B cell (primary cell): ENCODE measurements around the gene TNFRSF13B. TPM values are rescaled to one million over a fixed set of nuclear protein-coding genes. Genes with fewer than 3 reads are reported as not detected.

Experiments
- ATAC-seq: fragments of 200-7000 bp; cut with Tn5 transposase; one replicate; pipeline ENCODE4 v1.10.0; 2021; ENCODE audit warnings: low read depth, mild to moderate bottlenecking, moderate number of reproducible peaks, moderate library complexity
- CTCF ChIA-PET: fragments of 350-600 bp; sonication (Branson Sonifier 250); formaldehyde crosslinking; loops from one replicate; lab custom pipeline; 2021; ENCODE audit warnings: antibody characterized with exemption, inconsistent platforms; lab: Charles Lee
- POLR2A ChIA-PET: fragments of 350-600 bp; sonication (Branson Sonifier 250); formaldehyde crosslinking; loops from one replicate; lab custom pipeline; 2021; ENCODE audit warnings: antibody characterized with exemption; lab: Charles Lee
- DNase-seq: peaks from one replicate; pipeline ENCODE4 v3.0.0; 2013
- H2AFZ ChIP-seq: 2 replicates; pipeline ENCODE4 v1.6.1; 2012; ENCODE audit warnings: mild to moderate bottlenecking, low read depth, low read length; ENCODE audit not compliant: insufficient read depth, poor library complexity, severe bottlenecking
- H3K27ac ChIP-seq, 2 donors: 1 replicate in 1 of 2; 2 replicates in 1 of 2; pipeline ENCODE4 v1.5.1; 2012 to 2013; ENCODE audit warnings: low read length in 2 of 2, mild to moderate bottlenecking in 2 of 2, moderate library complexity in 1 of 2
- H3K27me3 ChIP-seq, 4 experiments: fragments of 200-600 bp in 1 of 4; sonication (generic) in 1 of 4; replicated peaks in 1 of 4; 1 replicate in 2 of 4; 2 replicates in 2 of 4; pipeline versions ENCODE4 v1.6.1 to v1.7.0; 2013 to 2016; ENCODE audit warnings: low read length in 3 of 4, mild to moderate bottlenecking in 2 of 4, mixed read lengths in 1 of 4, moderate library complexity in 1 of 4; ENCODE audit not compliant: insufficient read depth in 4 of 4, control insufficient read depth in 3 of 4; ENCODE audit errors: control extremely low read depth in 1 of 4
- H3K36me3 ChIP-seq, 2 experiments: replicated peaks in 1 of 2; 1 replicate in 1 of 2; 2 replicates in 1 of 2; pipeline versions ENCODE4 v1.6.1 to v1.7.1; 2013; ENCODE audit warnings: low read length in 1 of 2; ENCODE audit not compliant: insufficient read depth in 2 of 2, control insufficient read depth in 1 of 2; ENCODE audit errors: control extremely low read depth in 1 of 2, extremely low read depth in 1 of 2
- H3K4me1 ChIP-seq, 2 donors: fragments of 200-600 bp in 1 of 2; sonication (generic) in 1 of 2; 1 replicate in 1 of 2; 2 replicates in 1 of 2; pipeline versions ENCODE4 v1.5.1 to v1.6.1; 2013 to 2017; ENCODE audit warnings: low read length in 2 of 2; ENCODE audit not compliant: control insufficient read depth in 2 of 2, insufficient read depth in 2 of 2
- H3K4me2 ChIP-seq: replicated peaks from 2 replicates; pipeline ENCODE3; 2012; ENCODE audit warnings: mild to moderate bottlenecking, low read depth, low read length; ENCODE audit not compliant: poor library complexity, severe bottlenecking
- H3K4me3 ChIP-seq, 5 experiments: fragments of 200-600 bp in 1 of 5; sonication (generic) in 1 of 5; 1 replicate in 3 of 5; 2 replicates in 2 of 5; pipeline versions ENCODE4 v1.5.1 to v1.7.0; 2011 to 2016; ENCODE audit warnings: low read length in 4 of 5, mild to moderate bottlenecking in 4 of 5, low read depth in 2 of 5, control low read depth in 1 of 5, moderate library complexity in 1 of 5; ENCODE audit not compliant: insufficient read depth in 1 of 5; ENCODE audit errors: control extremely low read depth in 1 of 5, extremely low read depth in 1 of 5
- H3K79me2 ChIP-seq: fragments of 200-600 bp; sonication (generic); one replicate; pipeline ENCODE4 v1.6.0; 2016; ENCODE audit warnings: low read length; ENCODE audit not compliant: control insufficient read depth, insufficient read depth
- H3K9ac ChIP-seq: fragments of 200-600 bp; sonication (generic); 2 replicates; pipeline ENCODE4 v1.6.1; 2017; ENCODE audit warnings: mild to moderate bottlenecking, low read length, moderate library complexity
- H3K9me3 ChIP-seq, 3 donors: one replicate each; pipeline versions ENCODE4 v1.6.1 to v1.7.1; 2013; ENCODE audit warnings: low read length in 2 of 3; ENCODE audit not compliant: control insufficient read depth in 2 of 3, insufficient read depth in 1 of 3; ENCODE audit errors: control extremely low read depth in 1 of 3
- H4K20me1 ChIP-seq: 2 replicates; pipeline ENCODE4 v1.6.0; 2012; ENCODE audit warnings: mild to moderate bottlenecking, low read length; ENCODE audit not compliant: insufficient read depth, control insufficient read depth, poor library complexity, severe bottlenecking
- H3K27ac Mint-ChIP-seq: one replicate; pipeline ENCODE4 v1.8.0; 2021; ENCODE audit warnings: mixed read lengths
- H3K27me3 Mint-ChIP-seq: one replicate; pipeline ENCODE4 v1.8.0; 2021; ENCODE audit warnings: mixed read lengths
- H3K4me1 Mint-ChIP-seq: one replicate; pipeline ENCODE4 v1.8.0; 2021; ENCODE audit warnings: mixed read lengths
- H3K4me3 Mint-ChIP-seq: one replicate; pipeline ENCODE4 v1.8.0; 2021; ENCODE audit warnings: mixed read lengths
- H3K9me3 Mint-ChIP-seq: one replicate; pipeline ENCODE4 v1.8.0; 2022; ENCODE audit warnings: mixed read lengths; ENCODE audit not compliant: insufficient read depth
- EZH2 ChIP-seq: IDR thresholded peaks from 2 replicates; pipeline ENCODE4 v1.6.1; 2012; ENCODE audit warnings: borderline replicate concordance, low read depth, mild to moderate bottlenecking, moderate library complexity, low read length; ENCODE audit not compliant: insufficient read depth, poor library complexity, severe bottlenecking
- WGBS: methylation state at CpG from one replicate; pipeline ENCODE4 v1.1.5; 2013; ENCODE audit warnings: missing lambda C conversion rate; ENCODE audit not compliant: insufficient coverage; 5-methylcytosine and 5-hydroxymethylcytosine counted together
- intact Hi-C: fragments of 100-400 bp; cut with micrococcal nuclease; formaldehyde crosslinking; loops from one replicate; pipeline ENCODE4 v1.10.0; 2022
- polyA plus RNA-seq: library from polyadenylated mRNA; depleted of rRNA; stranded (reverse); fragments of >200 nt; gene quantifications from 2 replicates; pipeline ENCODE4 v1.2.3, GENCODE V29; 2012
- total RNA-seq, 2 donors: library from RNA; stranded (reverse); fragments of 120-200 nt in 1 of 2; gene quantifications; 1 replicate in 1 of 2; 2 replicates in 1 of 2; pipeline versions ENCODE4 v1.2.3 to v1.2.4, GENCODE V29; 2013 to 2022
- TF ChIP-seq, protein P1 (sequence below): fragments of 200-600 bp; IDR thresholded peaks from one replicate; pipeline ENCODE4 v1.8.0; 2022; ENCODE audit warnings: antibody characterized with exemption, mild to moderate bottlenecking

Gene TNFRSF13B
- total and polyA plus RNA-seq, 2 donors (not counting 1 experiment from before 2014, with no cell fraction given): 74.5 to 219 TPM

DNA sequence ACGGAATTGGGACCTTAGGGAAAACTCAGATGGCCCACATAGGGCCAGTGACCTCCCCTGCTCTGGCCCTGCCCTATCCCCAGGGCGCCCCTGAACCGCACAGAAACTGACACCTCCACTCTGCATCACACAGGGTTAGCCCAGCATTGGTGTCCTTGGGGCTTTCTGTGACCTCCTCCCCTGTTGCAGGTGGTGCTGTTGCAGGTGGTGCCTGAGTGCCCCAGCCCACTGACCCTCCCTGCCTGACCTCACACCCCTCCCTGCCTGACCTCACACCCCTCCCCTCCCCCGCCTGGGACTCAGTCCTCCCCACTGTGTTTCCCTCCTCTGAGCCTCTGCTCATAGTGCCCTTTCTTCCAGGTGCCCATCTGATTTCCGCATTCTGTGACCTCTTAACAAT is 21.4 kb downstream of the TNFRSF13B start:
- TF ChIP-seq, protein P1, sequence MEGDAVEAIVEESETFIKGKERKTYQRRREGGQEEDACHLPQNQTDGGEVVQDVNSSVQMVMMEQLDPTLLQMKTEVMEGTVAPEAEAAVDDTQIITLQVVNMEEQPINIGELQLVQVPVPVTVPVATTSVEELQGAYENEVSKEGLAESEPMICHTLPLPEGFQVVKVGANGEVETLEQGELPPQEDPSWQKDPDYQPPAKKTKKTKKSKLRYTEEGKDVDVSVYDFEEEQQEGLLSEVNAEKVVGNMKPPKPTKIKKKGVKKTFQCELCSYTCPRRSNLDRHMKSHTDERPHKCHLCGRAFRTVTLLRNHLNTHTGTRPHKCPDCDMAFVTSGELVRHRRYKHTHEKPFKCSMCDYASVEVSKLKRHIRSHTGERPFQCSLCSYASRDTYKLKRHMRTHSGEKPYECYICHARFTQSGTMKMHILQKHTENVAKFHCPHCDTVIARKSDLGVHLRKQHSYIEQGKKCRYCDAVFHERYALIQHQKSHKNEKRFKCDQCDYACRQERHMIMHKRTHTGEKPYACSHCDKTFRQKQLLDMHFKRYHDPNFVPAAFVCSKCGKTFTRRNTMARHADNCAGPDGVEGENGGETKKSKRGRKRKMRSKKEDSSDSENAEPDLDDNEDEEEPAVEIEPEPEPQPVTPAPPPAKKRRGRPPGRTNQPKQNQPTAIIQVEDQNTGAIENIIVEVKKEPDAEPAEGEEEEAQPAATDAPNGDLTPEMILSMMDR: no peak
- TF ChIP-seq EZH2: no peak
- POLR2A ChIA-PET: no interaction called here

DNA sequence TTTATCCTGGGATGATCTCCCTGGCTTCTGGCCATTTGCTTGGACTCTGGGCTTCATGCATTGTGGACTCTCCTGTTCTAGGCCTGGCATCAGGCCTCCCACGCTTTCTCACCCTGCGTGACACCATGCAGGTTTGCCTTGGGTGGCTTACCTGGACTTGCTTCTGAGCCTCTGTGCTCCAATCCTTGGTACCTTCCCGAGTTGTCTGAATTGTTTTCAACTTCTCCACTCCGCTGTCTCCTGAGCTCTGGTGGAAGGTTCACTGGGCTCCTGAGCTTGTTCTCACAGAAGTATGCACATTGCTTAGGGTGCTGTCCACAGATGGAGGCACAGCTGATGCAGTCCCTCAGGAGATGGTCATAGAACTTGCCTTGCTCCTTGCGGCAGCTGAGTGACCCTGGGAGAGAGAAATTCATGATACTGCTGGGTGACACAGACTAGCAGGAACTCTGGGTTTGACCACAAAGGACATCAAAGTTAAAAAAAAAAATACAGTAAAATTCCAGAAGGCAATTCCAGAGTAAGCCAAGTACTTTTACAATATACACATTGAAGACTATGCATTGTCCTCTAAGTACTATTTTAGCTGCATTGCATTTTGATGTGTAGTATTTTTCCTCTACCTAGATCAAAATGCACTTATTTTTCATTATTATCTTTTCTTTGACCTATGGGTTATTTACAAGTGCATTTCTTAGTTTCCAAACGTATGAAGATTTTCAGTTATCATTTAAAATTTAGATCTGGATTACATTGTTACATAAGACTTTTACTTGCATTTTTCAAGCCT is 23.1 kb downstream of the TNFRSF13B start:
- no peaks in the 10 kb centered on the region for H3K27me3 Mint-ChIP-seq
- Histone ChIP-seq H3K79me2 (peaks cover 67% of the 10 kb centered on the region), H3K9me3 (peaks cover 2 to 16% (median 8%) of the 10 kb centered on the region in 3 donors), H3K4me3 (no peak overlapping the region), H3K27ac (no peak overlapping the region), H3K27me3 (no peaks in the 10 kb centered on the region), H2AFZ (no peak overlapping the region), H3K36me3 (peaks cover 0 to 75% of the 10 kb centered on the region in 2 experiments), H3K4me1 (peaks cover 23 to 55% of the 10 kb centered on the region in 2 donors), H3K4me2 (no peak overlapping the region), H4K20me1 (peaks cover 5% of the 10 kb centered on the region), H3K9ac (no peak overlapping the region)
- H3K27ac Mint-ChIP-seq: peak overlapping the region; percentile 43
- intact Hi-C loops: no loop called here
- 96% methylated on average over 5 of the region's 6 CpGs for WGBS
- TF ChIP-seq EZH2: no peak
- TF ChIP-seq, protein P1: no peak
- POLR2A ChIA-PET: no interaction called here
- H3K4me3 Mint-ChIP-seq: peak overlapping the region; percentile 11
- DNase-seq (no peak), ATAC-seq (no peak)
- CTCF ChIA-PET: interaction anchor here (1.3 kb wide), 1 partner anchor 43 kb away, joined by 5 read pairs; no protein-coding TSS in a partner anchor
- H3K4me1 Mint-ChIP-seq: peaks cover 74% of the 10 kb centered on the region
- H3K9me3 Mint-ChIP-seq: peaks cover 3% of the 10 kb centered on the region

More for the DNA sequence above, 21.4 kb downstream of the TNFRSF13B start:
- Histone ChIP-seq H2AFZ (no peak overlapping the region), H3K79me2 (peaks cover 67% of the 10 kb centered on the region), H4K20me1 (no peaks in the 10 kb centered on the region), H3K4me2 (no peak overlapping the region), H3K27ac (no peak overlapping the region), H3K9ac (no peak overlapping the region), H3K27me3 (no peaks in the 10 kb centered on the region), H3K4me3 (no peak overlapping the region), H3K9me3 (peaks cover 2 to 16% (median 8%) of the 10 kb centered on the region in 3 donors), H3K4me1 (peaks cover 28 to 49% of the 10 kb centered on the region in 2 donors), H3K36me3 (peaks cover 0 to 69% of the 10 kb centered on the region in 2 experiments)
- intact Hi-C loops: no loop called here
- peaks cover 3% of the 10 kb centered on the region for H3K9me3 Mint-ChIP-seq
- WGBS: 100% methylated on average over 2 of the region's 5 CpGs
- H3K27me3 Mint-ChIP-seq: no peaks in the 10 kb centered on the region
- CTCF ChIA-PET: no interaction called here
- ATAC-seq: no peak
- H3K4me1 Mint-ChIP-seq: peaks cover 75% of the 10 kb centered on the region
- H3K4me3 Mint-ChIP-seq: no peak overlapping the region
- H3K27ac Mint-ChIP-seq: peak overlapping the region; percentile 46
- no peak for DNase-seq
